Gastroesophageal sphincter (tissue), 4 donors: ENCODE data around the gene PRPF38B. TPM values are rescaled to one million over a fixed set of nuclear protein-coding genes. Genes with fewer than 3 reads are reported as not detected.
A peak's percentile ranks its signal among the peaks of the same experiment; 100 is the strongest.

ENCODE experiments used
- ATAC-seq: fragments of 150-250 bp; one replicate; pipeline ENCODE4 v1.9.1; 2016; ENCODE audit warnings: mild to moderate bottlenecking, moderate library complexity
- H3K27ac ChIP-seq, 4 donors: fragments of 200-600 bp; sonication (generic) in 3 of 4; 1 replicate in 3 of 4; 2 replicates in 1 of 4; pipeline ENCODE4 v1.5.1; 2016 to 2019
- H3K27me3 ChIP-seq: fragments of 200-600 bp; sonication (generic); one replicate; pipeline ENCODE4 v1.5.1; 2019
- H3K36me3 ChIP-seq, 2 donors: fragments of 200-600 bp; sonication (generic); one replicate each; pipeline ENCODE4 v1.5.1; 2019; ENCODE audit warnings: control low read depth in 1 of 2
- H3K4me1 ChIP-seq, 3 donors: fragments of 200-600 bp; sonication (generic); 1 replicate in 2 of 3; 2 replicates in 1 of 3; pipeline ENCODE4 v1.5.1; 2016 to 2019; ENCODE audit warnings: control low read depth in 2 of 3
- H3K4me3 ChIP-seq, 2 donors: fragments of 200-600 bp; sonication (generic); one replicate each; pipeline ENCODE4 v1.5.1; 2019; ENCODE audit warnings: mild to moderate bottlenecking in 1 of 2, moderate library complexity in 1 of 2
- H3K9me3 ChIP-seq, 3 donors: fragments of 200-600 bp; sonication (generic); one replicate each; pipeline ENCODE4 v1.5.1; 2017 to 2019; ENCODE audit warnings: control low read depth in 2 of 3
- EP300 ChIP-seq: sonication (generic); formaldehyde crosslinking; IDR thresholded peaks from one replicate; pipeline ENCODE4 v1.6.1; 2017; ENCODE audit warnings: antibody characterized with exemption, mild to moderate bottlenecking
- POLR2A ChIP-seq, 2 donors: fragments of 450-650 bp; IDR thresholded peaks; one replicate each; pipeline ENCODE4 v1.6.1; 2017; ENCODE audit warnings: antibody characterized with exemption in 2 of 2, mild to moderate bottlenecking in 2 of 2, moderate library complexity in 1 of 2
- POLR2AphosphoS5 ChIP-seq: sonication (generic); formaldehyde crosslinking; IDR thresholded peaks from one replicate; pipeline ENCODE4 v1.6.1; 2017; ENCODE audit warnings: antibody characterized with exemption
- WGBS, 2 donors: methylation state at CpG; one replicate each; pipeline ENCODE4 v1.1.5; 2018; ENCODE audit warnings: low coverage in 1 of 2; 5-methylcytosine and 5-hydroxymethylcytosine counted together
- total RNA-seq, 4 donors: library from RNA; depleted of rRNA; stranded (reverse); fragments of >200 nt; gene quantifications; one replicate each; pipeline ENCODE4 v1.1.0, GENCODE V29; 2016
- TF ChIP-seq, protein P1 (sequence below), 4 experiments: fragments of 200-600 bp in 2 of 4; fragments of 450-650 bp in 2 of 4; sonication (generic) in 1 of 4; IDR thresholded peaks; one replicate each; pipeline ENCODE4 v1.5.1; 2017 to 2019; ENCODE audit warnings: antibody characterized with exemption in 4 of 4, mild to moderate bottlenecking in 2 of 4, moderate library complexity in 2 of 4

The PRPF38B gene
- total RNA-seq, 4 donors from 2014 or later, result 15.2 to 37.0 (median 24.5) TPM

DNA sequence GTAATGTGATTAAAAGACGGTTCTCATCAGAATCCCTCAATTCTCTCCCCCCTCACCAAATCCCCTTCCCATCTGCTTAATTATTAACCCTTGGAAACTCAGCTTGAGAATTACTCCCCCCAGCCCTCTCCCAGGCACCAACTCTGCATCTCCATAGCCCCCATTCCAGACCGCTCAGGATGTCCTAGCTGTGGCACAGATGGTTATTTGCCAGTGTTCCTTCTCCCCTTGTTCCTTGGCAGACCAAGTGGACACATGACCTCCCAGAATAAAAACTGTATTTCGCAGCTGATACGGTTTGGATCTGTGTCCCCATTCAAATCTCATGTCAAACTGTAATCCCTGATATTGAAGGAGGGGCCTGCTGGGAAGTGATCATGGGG lies 45.9 kb upstream of the PRPF38B start:
- peak overlapping the region in 3 of 4 donors; percentile 38 to 66 (median 43) for H3K27ac ChIP-seq
- H3K27me3 ChIP-seq, result no peaks in the 10 kb centered on the region
- no peak for TF ChIP-seq POLR2AphosphoS5
- TF ChIP-seq, protein P1, sequence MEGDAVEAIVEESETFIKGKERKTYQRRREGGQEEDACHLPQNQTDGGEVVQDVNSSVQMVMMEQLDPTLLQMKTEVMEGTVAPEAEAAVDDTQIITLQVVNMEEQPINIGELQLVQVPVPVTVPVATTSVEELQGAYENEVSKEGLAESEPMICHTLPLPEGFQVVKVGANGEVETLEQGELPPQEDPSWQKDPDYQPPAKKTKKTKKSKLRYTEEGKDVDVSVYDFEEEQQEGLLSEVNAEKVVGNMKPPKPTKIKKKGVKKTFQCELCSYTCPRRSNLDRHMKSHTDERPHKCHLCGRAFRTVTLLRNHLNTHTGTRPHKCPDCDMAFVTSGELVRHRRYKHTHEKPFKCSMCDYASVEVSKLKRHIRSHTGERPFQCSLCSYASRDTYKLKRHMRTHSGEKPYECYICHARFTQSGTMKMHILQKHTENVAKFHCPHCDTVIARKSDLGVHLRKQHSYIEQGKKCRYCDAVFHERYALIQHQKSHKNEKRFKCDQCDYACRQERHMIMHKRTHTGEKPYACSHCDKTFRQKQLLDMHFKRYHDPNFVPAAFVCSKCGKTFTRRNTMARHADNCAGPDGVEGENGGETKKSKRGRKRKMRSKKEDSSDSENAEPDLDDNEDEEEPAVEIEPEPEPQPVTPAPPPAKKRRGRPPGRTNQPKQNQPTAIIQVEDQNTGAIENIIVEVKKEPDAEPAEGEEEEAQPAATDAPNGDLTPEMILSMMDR (IDR thresholded peaks at IDR 0.05), result no peak
- no peak for TF ChIP-seq EP300
- no peak for TF ChIP-seq POLR2A (IDR thresholded peaks at IDR 0.05)
- H3K4me3 ChIP-seq, result no peak overlapping the region
- WGBS, 2 donors, result 74 to 82% methylated on average over 4 of the region's 4 CpGs
- ATAC-seq, result no peak
- no peaks in the 10 kb centered on the region for H3K9me3 ChIP-seq
- H3K4me1 ChIP-seq, result no peaks in the 10 kb centered on the region
- H3K36me3 ChIP-seq, result peaks cover 0 to 15% of the 10 kb centered on the region in 2 donors

DNA sequence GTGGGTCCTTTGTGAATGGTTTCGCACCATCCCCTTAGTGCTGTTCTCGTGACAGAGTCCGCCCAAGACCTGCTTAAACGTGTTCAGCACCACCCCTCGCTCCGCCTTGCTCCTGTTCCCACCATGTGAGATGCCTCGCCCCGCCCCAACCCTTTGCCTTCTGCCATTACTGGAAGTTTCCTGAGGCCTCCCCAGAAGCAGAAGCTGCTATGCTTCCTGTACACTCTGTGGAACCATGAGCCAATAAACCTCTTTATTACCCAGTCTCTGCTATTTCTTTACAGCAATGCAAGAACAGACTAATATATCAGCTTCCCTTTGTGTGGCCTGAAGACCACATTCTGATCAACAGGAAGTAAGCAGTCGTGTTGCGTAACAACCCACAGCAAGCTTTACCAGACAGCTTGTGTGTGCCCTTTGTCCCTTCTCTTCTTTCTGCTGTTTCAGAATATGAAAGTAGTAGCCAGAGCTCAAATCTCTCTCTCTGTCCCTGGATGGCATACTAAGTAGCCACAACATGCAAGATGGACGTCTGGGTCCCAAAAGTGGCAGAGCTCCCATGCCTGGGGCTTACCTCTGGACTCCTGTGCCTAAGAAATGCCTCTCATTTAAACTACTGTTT lies 45.4 kb upstream of the PRPF38B start:
- peaks cover 0 to 15% of the 10 kb centered on the region in 2 donors for H3K36me3 ChIP-seq
- no peak overlapping the region for H3K4me3 ChIP-seq
- no peaks in the 10 kb centered on the region for H3K4me1 ChIP-seq
- H3K9me3 ChIP-seq, result no peaks in the 10 kb centered on the region
- 89 to 91% methylated on average over 7 to 10 of the region's 11 CpGs for WGBS, 2 donors
- H3K27ac ChIP-seq, result peak overlapping the region in 3 of 4 donors; percentile 38 to 66 (median 43)
- H3K27me3 ChIP-seq, result no peaks in the 10 kb centered on the region
- ATAC-seq, result peak; percentile 63
- TF ChIP-seq EP300 (no peak), POLR2AphosphoS5 (no peak), POLR2A (IDR thresholded peaks at IDR 0.05) (no peak)
- TF ChIP-seq, protein P1 (IDR thresholded peaks at IDR 0.05), result no peak

DNA sequence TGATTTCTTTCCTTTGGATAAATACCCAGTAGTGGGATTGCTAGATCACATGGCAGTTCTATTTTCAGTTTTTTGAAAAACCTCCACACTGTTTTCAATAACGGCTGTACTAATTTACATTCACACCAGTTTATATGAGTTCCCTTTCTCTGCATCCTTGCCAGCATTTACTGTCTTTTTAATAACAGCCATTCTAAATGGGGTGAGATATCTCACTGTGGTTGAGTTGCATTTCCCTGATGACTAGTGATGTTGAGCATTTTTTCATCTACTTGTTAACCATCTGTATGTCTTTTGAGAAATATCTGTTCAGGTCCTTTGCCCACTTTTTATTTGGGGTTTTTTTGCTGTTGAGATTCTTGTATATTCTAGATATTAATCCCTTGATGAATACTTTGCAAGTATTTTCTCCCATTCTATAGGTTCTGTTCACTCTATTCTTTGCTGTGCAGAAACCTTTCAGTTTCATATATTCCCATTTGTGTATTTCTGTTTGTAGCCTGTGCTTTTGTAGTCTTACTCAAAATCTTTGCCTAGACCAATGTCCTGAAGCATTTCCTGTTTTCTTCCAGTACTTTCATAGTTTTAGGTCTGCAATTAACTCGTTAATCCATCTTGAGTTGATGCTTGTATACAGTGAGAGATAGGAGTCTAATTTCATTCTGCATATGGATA lies 38.5 kb upstream of the PRPF38B start:
- 70 to 73% methylated on average over 2 of the region's 2 CpGs for WGBS, 2 donors
- TF ChIP-seq POLR2A (IDR thresholded peaks at IDR 0.05), result no peak
- no peak for TF ChIP-seq EP300
- no peak for TF ChIP-seq POLR2AphosphoS5
- TF ChIP-seq, protein P1 (IDR thresholded peaks at IDR 0.05), result no peak
- H3K27ac ChIP-seq, result no peak overlapping the region
- H3K4me3 ChIP-seq, result no peak overlapping the region
- peaks cover 0 to 15% of the 10 kb centered on the region in 2 donors for H3K36me3 ChIP-seq
- H3K27me3 ChIP-seq, result no peaks in the 10 kb centered on the region
- ATAC-seq, result no peak
- no peaks in the 10 kb centered on the region for H3K4me1 ChIP-seq
- H3K9me3 ChIP-seq, result no peaks in the 10 kb centered on the region

DNA sequence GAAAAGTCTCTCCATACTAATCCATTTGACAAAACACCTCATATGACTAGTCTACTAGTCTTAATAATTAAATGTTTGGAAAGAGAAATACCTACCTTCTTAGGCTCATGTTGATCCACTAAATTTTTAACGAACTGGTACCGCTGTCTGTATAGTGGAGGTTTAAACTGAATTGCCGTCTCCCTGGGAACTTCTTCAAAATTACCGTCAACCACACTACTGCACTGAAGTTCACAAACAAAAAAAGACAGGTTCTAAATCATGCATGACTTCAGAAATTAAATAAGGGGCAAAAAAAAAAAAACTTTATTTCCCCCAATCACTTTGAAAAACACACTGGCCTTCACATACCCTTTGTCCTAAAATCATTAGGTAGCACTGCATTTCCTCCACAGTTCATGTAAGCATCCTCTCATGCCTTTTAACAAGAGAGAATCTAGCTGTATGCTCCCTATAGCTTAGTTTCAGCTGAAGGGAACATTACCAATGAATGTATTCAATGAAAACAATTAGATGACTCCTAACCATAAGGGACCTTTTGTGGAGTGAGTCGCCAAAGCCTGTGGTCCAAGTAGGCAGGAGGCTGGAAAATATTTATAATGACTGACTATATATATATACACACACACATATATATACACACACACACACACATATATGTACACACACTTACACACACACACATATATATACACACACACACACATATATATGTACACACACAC lies 34.6 kb upstream of the PRPF38B start:
- peaks cover 0 to 11% (median 0%) of the 10 kb centered on the region in 3 donors for H3K4me1 ChIP-seq
- H3K36me3 ChIP-seq, result no peaks in the 10 kb centered on the region
- H3K9me3 ChIP-seq, result no peaks in the 10 kb centered on the region
- ATAC-seq, result no peak
- H3K27ac ChIP-seq, result no peak overlapping the region
- H3K27me3 ChIP-seq, result no peaks in the 10 kb centered on the region
- WGBS, 2 donors, result 90 to 93% methylated on average over 4 to 5 of the region's 5 CpGs
- no peak for TF ChIP-seq POLR2AphosphoS5
- no peak for TF ChIP-seq EP300
- no peak for TF ChIP-seq POLR2A (IDR thresholded peaks at IDR 0.05)
- TF ChIP-seq, protein P1 (IDR thresholded peaks at IDR 0.05), result no peak
- no peak overlapping the region for H3K4me3 ChIP-seq
